HG02623 (cell line): ENCODE data around the gene LTO1.

Experiments used
- ATAC-seq: cut with Tn5 transposase; IDR thresholded peaks from one replicate; pipeline ENCODE4 v1.9.1; 2021; ENCODE audit warnings: moderate library complexity; ENCODE audit not compliant: unreplicated experiment

The LTO1 gene, protein sequence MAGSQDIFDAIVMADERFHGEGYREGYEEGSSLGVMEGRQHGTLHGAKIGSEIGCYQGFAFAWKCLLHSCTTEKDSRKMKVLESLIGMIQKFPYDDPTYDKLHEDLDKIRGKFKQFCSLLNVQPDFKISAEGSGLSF

GRCh38 chr11:69674886-69675714 lies at the start of gene LTO1:
LTO1 (minus strand) TSS chr11:69675353; CDS start chr11:69675239, 114 bp downstream.
- ATAC-seq: peak; percentile 87

DNA sequence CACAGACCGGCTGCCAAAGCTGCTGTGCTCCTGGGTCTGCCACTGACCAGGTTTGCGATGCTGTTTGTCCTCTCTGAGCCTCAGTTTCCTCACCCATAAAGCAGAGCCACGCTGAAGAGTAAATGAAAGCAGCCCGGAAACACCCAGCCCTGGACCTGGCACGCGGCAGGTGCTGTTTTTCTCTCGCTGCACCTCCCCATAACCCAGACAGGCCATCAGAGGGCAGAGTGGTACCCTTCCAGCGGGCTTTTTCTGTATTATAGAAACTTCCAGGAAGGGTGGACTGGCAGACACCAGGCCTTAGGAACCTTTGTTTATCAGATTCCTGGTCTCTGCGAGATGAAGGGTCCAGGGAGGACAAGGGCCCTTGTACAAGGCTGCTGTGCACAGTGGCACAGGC lies 46.6 kb upstream of the LTO1 start:
- no peak for ATAC-seq

DNA sequence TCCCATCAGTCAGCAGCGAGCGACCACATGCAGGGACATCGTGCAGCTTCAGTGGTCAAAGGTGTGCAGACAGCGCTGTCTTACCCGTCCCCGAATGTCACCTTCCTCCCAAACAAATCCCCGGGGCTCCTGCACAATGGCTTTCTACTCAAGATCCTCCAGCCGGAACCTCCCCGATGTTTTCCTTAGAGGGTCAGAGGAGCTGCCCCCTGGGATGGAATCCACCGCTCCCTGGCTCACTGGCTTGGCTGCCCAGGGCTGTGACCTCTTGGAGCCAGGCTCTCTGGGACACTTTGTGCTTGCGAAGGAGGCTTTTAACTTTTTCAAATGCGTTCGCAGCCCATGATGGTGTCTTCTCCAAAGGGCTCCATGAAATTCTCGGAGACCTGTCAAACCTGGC lies 46.0 kb upstream of the LTO1 start:
- ATAC-seq: no peak

- no peak for ATAC-seq
These were observed 43.8 kb upstream of the LTO1 start for GRCh38 chr11:69718912-69719311.

DNA sequence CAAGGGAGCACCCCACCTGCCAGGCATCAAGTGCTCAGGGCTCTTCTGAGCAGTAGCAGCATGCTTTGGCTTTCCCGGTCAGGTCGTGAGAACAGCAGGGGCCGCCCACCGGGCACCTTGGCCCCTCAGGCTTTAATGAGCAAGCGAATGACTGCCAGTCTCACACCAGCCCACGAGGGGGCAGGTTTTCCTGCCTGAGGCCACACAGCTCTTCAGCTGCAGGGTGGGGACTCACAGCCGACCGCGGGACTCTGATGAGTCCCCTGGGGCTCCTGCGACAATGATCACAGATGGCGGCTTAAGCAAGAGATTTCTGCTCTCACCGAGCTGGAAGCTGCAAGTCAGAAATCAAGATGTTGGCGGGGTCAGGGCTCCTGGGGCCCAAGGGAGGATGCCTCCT lies 43.0 kb upstream of the LTO1 start:
- no peak for ATAC-seq

- no peak for ATAC-seq
These were observed 42.0 kb upstream of the LTO1 start for GRCh38 chr11:69716891-69717747.

DNA sequence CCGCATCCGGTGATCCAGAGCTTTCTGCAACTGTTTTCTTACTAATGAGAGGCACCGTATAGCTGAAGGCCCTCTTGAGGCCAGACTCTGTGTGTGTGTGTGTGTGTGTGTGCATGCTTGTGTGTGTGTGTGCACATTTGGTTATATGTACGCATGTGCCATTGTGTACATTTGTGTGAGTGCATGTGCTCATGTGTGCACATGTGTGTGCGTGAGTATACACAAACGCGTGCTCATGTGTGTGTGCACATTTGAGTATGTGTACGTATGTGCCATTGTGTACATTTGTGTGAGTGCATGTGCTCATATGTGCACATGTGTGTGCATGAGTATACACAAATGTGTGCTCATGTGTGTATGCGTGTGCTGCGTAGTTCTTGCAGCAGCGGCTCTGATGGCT lies 40.9 kb upstream of the LTO1 start:
- no peak for ATAC-seq

DNA sequence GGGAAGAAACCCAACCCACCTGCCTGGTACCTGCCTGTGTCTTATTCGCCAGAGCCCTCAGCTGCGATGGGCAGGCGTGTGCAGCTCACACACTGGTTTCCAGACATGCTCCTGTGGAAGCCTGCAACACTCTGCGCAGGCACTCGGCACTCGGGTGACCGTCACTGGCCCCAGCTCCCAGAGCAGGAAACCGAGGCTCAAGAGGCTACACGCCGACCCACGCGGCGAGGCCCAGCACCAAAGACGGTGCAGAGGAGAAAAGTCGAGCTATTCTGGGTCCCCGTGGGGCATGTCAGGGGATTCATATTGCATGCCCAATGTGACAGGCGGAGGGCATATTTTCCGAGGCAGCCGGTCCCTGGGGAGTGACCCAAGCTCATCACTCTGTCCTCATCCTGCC lies 40.3 kb upstream of the LTO1 start:
- no peak for ATAC-seq

- ATAC-seq: no peak
These were observed 37.0 kb upstream of the LTO1 start for GRCh38 chr11:69711822-69712801.

DNA sequence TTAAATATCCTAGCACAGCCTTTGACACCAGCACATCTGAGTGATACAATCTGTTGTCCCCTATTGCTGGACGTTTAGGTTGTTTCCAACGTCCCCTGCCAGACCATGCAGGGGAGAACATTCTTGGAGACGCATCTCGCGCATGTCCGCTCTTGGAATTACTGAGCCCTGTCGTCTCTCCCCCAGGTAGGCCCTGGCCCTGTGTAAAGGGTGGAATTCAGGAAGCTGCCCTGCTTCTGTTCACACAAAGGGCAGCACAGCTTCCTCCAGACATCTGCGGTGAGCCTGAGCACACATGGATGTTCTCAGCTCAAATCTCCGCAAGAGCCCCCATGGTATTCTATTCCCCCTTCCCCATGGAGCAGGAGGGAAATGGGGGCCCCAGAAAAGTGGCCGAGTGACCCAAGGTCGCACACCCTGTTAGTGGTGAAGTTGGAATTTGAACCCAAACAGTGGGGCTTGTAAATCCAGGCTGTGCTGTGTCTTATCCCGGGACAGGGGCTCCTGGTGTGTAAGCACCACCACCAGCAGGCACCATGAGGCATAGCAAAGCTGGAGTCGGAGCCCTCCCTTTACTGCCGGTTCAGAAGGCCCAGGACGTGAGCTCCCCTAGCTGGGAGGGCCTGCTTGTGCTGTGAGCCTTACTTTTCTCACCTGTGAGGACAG lies 33.7 kb upstream of the LTO1 start:
- no peak for ATAC-seq

GRCh38 chr11:69707176-69707575 lies 32.0 kb upstream of the LTO1 start:
- no peak for ATAC-seq

DNA sequence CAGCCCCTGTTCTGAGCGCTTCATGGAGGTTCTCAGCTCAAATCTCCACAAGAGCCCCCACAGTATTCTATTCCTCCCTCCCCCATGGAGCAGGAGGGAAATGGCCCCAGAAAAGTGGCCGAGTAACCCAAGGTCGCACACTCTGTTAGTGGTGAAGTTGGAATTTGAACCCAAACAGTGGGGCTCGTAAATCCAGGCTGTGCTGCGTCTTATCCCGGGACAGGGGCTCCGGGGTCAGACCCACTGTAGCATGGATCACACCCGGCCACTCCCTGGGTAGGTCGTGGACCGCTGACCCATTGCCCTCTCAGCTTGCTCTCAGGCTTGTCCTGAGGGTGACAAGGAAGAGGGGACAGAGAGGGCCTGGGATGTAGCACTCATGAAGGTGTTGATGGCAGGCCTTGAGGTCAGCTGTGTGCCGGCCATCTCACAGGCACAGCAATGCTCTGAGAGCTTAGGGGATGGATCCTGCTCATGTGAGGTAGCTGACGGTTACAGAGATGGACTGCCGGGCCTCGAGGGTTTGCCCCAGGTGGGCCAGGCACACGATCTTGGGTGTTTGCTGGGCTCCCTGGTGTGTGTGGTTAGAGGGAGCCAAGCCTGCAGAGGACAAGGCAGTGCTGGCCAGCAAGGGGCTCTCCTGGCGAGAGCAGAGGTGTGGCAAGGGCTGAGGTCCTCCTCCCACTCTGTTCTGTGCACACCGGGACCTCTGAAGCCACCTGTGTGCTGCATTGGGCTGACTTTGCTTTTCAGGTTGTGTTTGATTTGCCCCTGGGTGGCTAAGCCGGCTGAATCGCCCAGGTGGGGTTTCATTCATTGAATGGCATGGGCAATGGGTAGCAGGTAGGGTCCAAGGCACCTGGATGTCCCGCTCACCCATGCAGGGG lies 31.0 kb upstream of the LTO1 start:
- no peak for ATAC-seq

DNA sequence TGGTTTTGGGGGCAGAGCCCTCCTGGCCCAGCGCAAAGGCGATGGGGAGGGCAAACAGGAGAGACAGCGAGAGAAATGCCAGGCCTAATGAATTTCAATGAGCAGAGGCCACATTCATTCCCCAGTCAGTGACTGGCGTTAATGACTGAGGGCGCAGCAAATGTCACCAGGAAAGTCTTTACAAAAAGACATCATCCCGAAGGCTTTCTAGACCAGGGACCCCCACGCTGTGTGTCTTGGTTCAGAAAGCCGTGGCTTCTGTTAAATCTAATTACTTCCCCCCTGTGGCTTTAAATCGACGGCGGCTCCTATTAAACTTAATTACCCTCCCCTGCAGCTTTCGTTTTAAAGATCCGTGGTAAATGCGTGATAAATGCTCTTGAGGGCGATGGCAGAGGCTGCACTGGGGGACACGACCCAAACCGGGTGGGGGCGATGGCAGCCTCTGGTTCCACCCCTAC lies 30.2 kb upstream of the LTO1 start:
- ATAC-seq: no peak

DNA sequence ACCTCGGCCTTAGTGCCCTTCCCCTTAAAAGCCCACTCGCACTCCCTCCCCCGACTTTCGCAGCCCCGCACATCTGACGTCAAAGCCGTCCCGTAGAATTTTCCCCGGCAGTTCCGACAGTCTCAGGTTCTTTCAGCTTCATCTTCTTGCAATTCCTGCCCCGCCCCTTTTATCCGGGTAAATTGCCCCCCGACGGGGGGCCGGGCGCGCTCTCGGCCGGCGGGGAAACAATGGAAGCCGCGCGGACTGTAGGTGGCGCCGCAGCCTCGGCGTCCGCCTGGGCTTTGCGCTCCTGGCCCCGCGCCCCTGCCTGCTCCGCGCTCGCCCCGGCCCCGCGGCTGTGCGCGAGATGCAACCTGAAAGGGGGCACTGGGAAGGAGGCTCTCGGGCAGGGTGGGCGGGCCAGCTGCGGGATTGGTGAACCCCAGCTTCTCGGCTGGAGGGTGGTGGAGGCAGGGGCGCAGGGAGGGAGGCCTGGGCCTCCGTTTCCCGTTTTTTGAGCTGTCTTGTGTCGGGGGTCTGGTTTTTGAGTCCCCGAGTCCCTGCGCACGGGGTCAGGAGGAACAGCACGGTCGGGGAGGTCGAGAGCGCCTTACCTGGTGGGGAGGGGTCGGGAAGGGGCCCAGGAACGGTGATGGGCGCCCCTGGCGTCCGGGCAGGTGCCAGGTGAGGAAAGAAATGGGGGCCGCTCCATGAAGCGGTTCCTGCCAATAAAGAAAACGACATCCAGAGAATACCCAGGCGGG lies 29.5 kb upstream of the LTO1 start:
- ATAC-seq: no peak

GRCh38 chr11:69703768-69704507 lies 28.8 kb upstream of the LTO1 start, which contains the start of gene FGF19:
FGF19 (minus strand) TSS chr11:69704022; CDS start chr11:69703876, 146 bp downstream.
- ATAC-seq: no peak

- no peak for ATAC-seq
These were observed 28.3 kb upstream of the LTO1 start for GRCh38 chr11:69703453-69703767.

GRCh38 chr11:69702769-69703452 lies 27.8 kb upstream of the LTO1 start:
- no peak for ATAC-seq
